HG03575 (cell line): Measurements from ENCODE around the gene LSM7.

Source experiments
- ATAC-seq: cut with Tn5 transposase; IDR thresholded peaks from one replicate; pipeline ENCODE4 v1.9.1; 2021; ENCODE audit not compliant: unreplicated experiment, insufficient number of reproducible peaks, low FRiP score; ENCODE audit errors: extremely low read depth

Gene LSM7

GRCh38 chr19:2339644-2340310 lies 11.4 kb upstream of the LSM7 start:
- ATAC-seq = no peak

- ATAC-seq = no peak
Observed at GRCh38 chr19:2338751-2339643, 10.6 kb upstream of the LSM7 start.

GRCh38 chr19:2338055-2338615 lies 9.7 kb upstream of the LSM7 start:
- ATAC-seq = no peak

DNA sequence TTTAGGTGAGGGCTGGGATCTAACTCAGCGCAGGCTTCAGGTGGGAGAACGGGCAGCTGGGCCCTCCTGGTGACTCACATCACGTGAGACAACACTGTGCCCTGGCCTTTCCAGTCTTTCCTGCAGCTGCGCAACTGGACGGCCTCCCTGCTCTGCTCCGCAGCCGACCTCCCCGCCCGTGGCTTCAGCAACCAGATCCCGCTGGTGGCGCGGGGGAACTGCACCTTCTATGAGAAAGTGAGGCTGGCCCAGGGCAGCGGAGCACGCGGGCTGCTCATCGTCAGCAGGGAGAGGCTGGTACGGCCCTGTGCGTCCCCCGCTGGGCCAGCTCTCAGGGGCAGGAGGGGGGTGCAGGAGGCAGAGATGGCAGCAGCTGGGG lies 8.9 kb upstream of the LSM7 start:
- no peak for ATAC-seq

- no peak for ATAC-seq
Observed at GRCh38 chr19:2336528-2337328, 8.3 kb upstream of the LSM7 start.

GRCh38 chr19:2335848-2336247 lies 7.5 kb upstream of the LSM7 start:
- no peak for ATAC-seq

DNA sequence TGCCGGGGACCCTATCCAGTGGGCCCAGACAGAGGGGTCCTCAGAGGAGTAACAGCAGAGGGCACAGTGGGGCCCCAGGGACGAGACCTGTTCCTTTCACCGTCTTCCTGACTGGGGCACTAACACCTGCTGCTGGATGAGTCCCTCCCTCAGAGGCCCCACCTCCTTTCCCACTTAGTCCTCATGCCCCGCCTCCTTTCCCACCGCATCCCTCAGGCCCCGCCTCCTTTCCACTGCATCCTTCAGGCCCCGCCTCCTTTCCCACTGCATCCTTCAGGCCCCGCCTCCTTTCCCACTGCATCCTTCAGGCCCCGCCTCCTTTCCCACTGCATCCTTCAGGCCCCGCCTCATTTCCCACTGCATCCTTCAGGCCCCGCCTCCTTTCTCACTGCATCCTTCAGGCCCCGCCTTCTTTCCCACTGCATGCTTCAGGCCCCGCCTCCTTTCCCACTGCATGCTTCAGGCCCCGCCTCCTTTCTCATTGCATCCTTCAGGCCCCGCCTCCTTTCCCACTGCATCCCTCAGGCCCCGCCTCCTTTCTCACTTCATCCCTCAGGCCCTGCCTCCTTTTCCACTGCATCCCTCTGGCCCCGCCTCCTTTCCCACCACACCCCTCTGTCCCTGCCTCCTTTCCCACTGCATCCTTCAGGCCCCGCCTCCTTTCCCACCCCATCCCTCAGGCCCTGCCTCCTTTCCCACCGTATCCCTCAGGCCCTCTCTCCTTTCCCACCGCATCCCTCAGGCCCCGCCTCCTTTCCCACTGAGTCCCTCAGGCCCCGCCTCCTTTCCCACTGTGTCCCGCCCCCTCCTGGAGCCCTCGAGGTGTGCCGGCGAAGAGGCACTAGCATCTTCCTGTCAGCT lies 6.8 kb upstream of the LSM7 start:
- ATAC-seq = no peak

GRCh38 chr19:2334426-2334825 lies 6.0 kb upstream of the LSM7 start:
- no peak for ATAC-seq

- no peak for ATAC-seq
Observed at GRCh38 chr19:2333807-2334211, 5.4 kb upstream of the LSM7 start.

- ATAC-seq = no peak
Observed at GRCh38 chr19:2333027-2333806, 4.8 kb upstream of the LSM7 start.

DNA sequence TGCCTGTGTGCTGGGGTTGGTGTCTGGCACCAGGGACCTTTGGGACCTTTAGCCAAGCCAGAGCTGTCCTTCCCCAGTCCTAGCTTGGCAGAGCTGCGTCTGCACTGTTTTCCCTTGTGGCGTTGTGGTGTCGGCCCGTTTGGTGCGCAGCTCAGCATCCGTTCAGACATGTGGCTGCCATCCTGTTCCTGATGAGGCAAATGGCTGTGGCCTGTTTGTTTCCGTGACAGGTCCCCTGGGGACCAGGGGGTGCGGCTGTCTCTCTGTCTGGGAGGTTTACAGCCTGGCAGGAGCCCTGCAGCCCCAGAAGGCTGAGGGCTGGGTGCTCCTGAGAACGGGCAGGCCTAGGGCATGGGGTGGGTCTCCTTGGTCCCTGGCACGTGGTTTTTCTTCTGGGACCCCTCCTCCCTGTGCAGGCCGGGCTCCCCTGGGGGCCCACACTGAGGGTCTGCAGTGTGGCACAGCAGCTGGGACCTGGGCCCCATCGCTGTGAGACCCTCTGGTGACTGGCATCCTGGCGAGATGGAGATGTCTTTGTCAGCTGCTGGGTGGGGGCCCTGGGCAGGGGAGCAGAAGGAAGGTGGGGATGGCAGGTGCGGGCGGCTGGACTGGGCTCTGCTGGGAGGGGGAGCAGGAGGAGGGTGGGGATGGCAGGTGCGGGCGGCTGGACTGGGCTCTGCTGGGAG lies 4.1 kb upstream of the LSM7 start:
- no peak for ATAC-seq

DNA sequence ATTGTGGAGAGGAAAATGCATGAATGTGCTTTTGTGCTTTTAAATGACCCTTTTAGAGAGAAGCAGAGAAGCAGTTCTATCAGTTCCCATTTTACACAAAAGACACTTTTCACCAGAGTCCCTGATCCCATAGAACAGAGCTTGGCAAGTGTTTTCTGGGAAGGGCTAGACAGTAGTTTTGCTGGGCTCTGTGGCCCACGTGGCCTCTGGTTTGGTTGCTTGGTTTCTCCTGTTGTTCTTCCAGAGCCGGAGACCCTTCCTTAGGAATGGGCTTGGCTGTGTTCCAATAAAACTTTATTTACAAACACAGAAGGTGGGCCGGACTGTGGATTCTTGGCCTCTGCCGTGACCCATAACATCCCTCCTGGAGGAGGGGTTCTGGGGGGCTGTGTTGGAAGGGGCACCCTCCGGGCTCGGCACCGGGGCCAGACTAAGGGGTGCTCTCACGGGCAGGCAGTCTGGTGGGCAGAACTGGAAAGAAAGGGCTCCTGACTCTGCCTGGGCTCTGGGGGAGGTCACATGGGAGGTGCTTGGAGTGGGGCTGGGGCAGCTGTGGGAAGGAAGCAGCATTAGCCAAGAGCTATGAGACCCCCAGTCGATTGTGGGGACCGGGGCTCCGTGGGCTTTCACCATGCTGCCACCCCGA lies 3.3 kb upstream of the LSM7 start:
- no peak for ATAC-seq

- ATAC-seq = no peak
Observed at GRCh38 chr19:2330632-2331284, 2.4 kb upstream of the LSM7 start.

DNA sequence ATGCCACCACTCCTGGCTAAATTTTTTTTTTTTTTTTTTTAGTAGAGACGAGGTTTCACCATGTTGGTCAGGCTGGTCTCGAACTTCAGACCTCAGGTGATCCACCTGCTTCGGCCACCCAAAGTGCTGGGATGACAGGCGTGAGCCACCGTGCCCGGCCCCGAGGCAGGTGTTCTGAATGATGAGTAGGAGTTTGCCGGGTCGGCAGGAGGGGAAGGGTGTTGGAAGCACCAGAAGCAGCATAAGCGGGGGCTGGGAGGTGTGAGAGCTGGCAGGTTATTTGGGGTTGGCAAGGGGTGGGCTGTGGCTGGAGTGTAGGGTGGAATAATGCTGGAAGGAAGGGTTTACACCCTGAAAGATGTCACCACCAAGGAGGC lies 1.9 kb upstream of the LSM7 start:
- ATAC-seq = no peak

DNA sequence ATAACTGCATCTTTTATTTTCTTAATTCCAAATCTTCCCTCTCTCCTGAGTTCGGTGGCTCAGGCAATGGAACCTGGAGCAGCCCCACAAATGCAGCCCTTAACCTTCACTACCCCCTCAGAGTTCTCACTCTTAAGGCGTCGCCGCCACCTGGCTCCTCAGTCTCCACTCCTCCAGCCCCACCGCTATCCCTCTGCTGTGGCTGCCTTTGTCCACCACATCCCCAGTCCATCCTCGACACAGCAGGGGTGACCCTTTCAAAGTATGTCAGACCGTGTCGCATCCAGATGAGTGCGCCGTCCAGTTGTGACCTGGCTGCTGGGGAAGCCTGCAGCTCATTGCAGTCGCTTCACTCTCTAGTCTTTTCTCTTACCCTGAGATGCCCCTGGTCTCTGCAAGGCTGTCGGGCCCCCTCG lies 1.1 kb upstream of the LSM7 start:
- no peak for ATAC-seq

- no peak for ATAC-seq
Observed at GRCh38 chr19:2329149-2329478, 728 bp upstream of the LSM7 start.
